Left lung (tissue), 10 donors: ENCODE data around the gene GPSM3. TPM values are rescaled to one million over a fixed set of nuclear protein-coding genes. Genes with fewer than 3 reads are reported as not detected.
"Not testable (repeated sequence)": the region's sequence is repeated elsewhere in the genome, so short reads cannot be mapped to it uniquely, and the experiment has no call there.

Experiments used
- ATAC-seq: fragments of 200-7000 bp; cut with Tn5 transposase; one replicate; pipeline ENCODE4 v1.9.1; 2020; ENCODE audit warnings: moderate library complexity
- DNase-seq, 4 donors: peaks; one replicate each; pipeline ENCODE4 v3.0.0-alpha.2; 2013 to 2020
- H3K27ac ChIP-seq, 2 donors: fragments of 200-600 bp; sonication (generic) in 1 of 2; one replicate each; pipeline versions ENCODE4 v1.5.0 to v1.8.0; 2020 to 2021
- H3K27me3 ChIP-seq, 2 donors: fragments of 200-600 bp; sonication (generic) in 1 of 2; one replicate each; pipeline versions ENCODE4 v1.5.0 to v1.8.0; 2020 to 2021
- H3K36me3 ChIP-seq, 2 donors: fragments of 200-600 bp; sonication (generic) in 1 of 2; one replicate each; pipeline versions ENCODE4 v1.5.0 to v1.8.0; 2020 to 2021
- H3K4me1 ChIP-seq, 2 donors: fragments of 200-600 bp; one replicate each; pipeline ENCODE4 v1.8.0; 2021
- H3K4me3 ChIP-seq, 2 donors: fragments of 200-600 bp; sonication (generic) in 1 of 2; one replicate each; pipeline versions ENCODE4 v1.5.0 to v1.8.0; 2020 to 2021; ENCODE audit warnings: mild to moderate bottlenecking in 1 of 2
- H3K9me3 ChIP-seq, 2 donors: fragments of 200-600 bp; sonication (generic) in 1 of 2; one replicate each; pipeline versions ENCODE4 v1.5.0 to v1.8.0; 2020 to 2021
- intact Hi-C, 2 donors: fragments of 100-400 bp; cut with DNase I; formaldehyde crosslinking; loops; one replicate each; pipeline versions ENCODE4 v1.11.2 to v1.14.2; 2022
- polyA plus RNA-seq, 6 donors: library from polyadenylated mRNA; unstranded; fragments of 120-200 nt; gene quantifications; one replicate each; pipeline ENCODE4 v1.2.1, GENCODE V29; 2013; ENCODE audit not compliant: insufficient read length in 6 of 6
- total RNA-seq, 2 donors: library from RNA; stranded (reverse); fragmentation: NEBNext Ultra II Directional; extraction: Animal tissue kit (Norgen Biotek cat#: 25700); gene quantifications; one replicate each; pipeline ENCODE4 v1.2.1, GENCODE V29; 2021
- TF ChIP-seq, protein P1 (sequence below), 2 donors: fragments of 200-600 bp; sonication (generic) in 1 of 2; IDR thresholded peaks; one replicate each; pipeline versions ENCODE4 v1.5.0 to v1.8.0; 2021; ENCODE audit warnings: antibody characterized with exemption in 2 of 2
- donor health status: DM: no; HTN: yes; CAD: no.
- donor health status: DM: no; HTN: no; CAD: no.

The GPSM3 gene
- total and polyA plus RNA-seq, 8 donors = 15.9 to 81.7 (median 19.2) TPM

DNA sequence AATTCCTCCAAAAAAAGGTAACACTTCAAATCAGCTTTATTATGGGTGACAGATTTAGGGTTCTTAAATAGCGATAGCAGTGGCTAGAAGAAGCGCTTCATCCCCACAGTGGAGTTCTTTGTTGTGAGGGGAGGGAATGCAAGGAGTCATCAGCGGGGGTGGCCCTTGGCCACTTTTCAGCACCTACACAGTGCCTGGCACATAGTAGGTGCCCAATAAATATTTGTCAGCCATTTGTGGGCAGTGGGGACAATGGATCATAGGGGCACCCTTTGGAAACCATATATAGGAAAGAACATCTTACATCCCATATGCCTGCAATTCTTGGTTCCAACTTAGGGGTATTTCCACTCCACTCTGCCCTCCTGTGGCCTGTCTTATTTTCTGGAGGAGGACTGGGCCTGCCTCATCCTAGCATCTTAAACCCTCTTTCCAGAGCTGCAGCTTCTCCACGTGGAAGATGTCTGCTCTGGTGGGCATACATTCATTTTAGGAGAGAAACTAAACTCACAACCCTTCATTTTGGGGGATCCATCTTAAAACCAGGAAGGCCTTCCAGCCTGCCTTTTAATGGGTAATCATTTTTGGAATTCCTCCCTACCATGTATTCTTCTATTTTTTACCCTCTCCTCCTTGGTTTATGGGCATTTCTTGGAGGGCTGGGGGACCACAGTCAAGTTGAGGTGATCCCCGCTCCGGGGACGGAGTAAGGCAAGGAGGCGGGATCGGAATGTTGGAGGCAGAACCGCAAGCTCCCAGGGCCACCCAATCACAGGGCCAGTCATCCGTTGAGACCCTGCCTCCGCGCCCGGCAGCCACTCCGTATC lies 2.6 kb upstream of the GPSM3 start:
- H3K9me3 ChIP-seq = no peaks in the 10 kb centered on the region
- peak in 2 of 4 donors; percentile 42 to 57 for DNase-seq
- peak overlapping the region; percentile 93 to 100 for H3K27ac ChIP-seq
- peaks cover 26 to 70% of the 10 kb centered on the region in 2 donors for H3K4me1 ChIP-seq
- TF ChIP-seq, protein P1, sequence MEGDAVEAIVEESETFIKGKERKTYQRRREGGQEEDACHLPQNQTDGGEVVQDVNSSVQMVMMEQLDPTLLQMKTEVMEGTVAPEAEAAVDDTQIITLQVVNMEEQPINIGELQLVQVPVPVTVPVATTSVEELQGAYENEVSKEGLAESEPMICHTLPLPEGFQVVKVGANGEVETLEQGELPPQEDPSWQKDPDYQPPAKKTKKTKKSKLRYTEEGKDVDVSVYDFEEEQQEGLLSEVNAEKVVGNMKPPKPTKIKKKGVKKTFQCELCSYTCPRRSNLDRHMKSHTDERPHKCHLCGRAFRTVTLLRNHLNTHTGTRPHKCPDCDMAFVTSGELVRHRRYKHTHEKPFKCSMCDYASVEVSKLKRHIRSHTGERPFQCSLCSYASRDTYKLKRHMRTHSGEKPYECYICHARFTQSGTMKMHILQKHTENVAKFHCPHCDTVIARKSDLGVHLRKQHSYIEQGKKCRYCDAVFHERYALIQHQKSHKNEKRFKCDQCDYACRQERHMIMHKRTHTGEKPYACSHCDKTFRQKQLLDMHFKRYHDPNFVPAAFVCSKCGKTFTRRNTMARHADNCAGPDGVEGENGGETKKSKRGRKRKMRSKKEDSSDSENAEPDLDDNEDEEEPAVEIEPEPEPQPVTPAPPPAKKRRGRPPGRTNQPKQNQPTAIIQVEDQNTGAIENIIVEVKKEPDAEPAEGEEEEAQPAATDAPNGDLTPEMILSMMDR (IDR thresholded peaks at IDR 0.05) = no peak
- intact Hi-C loops = no loop called here
- no peaks in the 10 kb centered on the region for H3K27me3 ChIP-seq
- H3K36me3 ChIP-seq = no peaks in the 10 kb centered on the region
- H3K4me3 ChIP-seq = peak overlapping the region; percentile 28 to 66
- ATAC-seq = peak; percentile 7

DNA sequence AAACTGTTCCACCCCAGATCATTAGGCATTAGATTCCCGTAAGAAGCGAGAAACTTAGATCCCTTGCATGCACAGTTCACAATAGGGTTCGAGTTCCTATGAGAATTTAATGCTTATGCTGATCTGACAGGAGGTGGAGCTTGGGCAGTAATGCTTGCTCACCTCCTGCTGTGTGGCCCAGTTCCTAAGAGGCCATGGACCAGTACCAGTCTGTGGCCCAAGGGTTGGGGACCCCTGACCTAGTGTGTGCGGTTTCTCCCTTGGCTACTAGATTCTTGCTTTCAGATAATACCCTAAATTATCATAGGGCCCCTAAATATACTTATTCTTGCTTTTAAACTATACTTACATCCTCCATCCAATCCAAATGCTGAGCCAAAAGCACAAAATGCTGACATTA lies 1.9 kb upstream of the GPSM3 start:
- no peak for DNase-seq
- ATAC-seq = no peak
- H3K4me3 ChIP-seq = peak overlapping the region in 1 of 2 donors; percentile 66
- TF ChIP-seq, protein P1 (IDR thresholded peaks at IDR 0.05) = no peak
- no peaks in the 10 kb centered on the region for H3K27me3 ChIP-seq
- H3K4me1 ChIP-seq = peaks cover 26 to 71% of the 10 kb centered on the region in 2 donors
- peak overlapping the region; percentile 93 to 100 for H3K27ac ChIP-seq
- no peaks in the 10 kb centered on the region for H3K9me3 ChIP-seq
- no peaks in the 10 kb centered on the region for H3K36me3 ChIP-seq
- intact Hi-C loops = no loop called here

DNA sequence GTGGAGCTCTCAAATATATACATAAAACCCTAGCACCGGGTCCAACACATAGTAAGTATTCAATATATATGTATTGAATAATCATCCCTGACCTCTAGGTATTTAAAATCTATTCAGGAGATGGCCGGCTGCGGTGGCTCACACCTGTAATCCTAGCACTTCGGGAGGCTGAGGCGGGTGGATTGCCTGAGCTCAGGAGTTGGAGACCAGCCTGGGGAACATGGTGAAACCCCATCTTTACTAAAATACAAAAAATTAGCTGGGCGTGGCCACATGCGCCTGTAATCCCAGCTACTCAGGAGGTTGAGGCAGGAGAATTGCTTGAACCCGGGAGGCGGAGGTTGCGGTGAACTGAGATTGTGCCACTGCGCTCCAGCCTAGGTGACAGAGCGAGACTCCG lies 653 bp upstream of the GPSM3 start:
- intact Hi-C loops, H3K27me3 ChIP-seq, H3K36me3 ChIP-seq, DNase-seq, ATAC-seq, H3K9me3 ChIP-seq: not testable (repeated sequence)
- peak overlapping the region; percentile 95 to 100 for H3K27ac ChIP-seq
- peak overlapping the region in 1 of 2 donors; percentile 78 for H3K4me3 ChIP-seq
- H3K4me1 ChIP-seq = peaks cover 26 to 84% of the 10 kb centered on the region in 2 donors

- peak overlapping the region; percentile 95 to 100 for H3K27ac ChIP-seq
- peak overlapping the region; percentile 21 to 78 for H3K4me3 ChIP-seq
Measured at GRCh38 chr6:32191696-32192607, 491 bp downstream of the GPSM3 start.

DNA sequence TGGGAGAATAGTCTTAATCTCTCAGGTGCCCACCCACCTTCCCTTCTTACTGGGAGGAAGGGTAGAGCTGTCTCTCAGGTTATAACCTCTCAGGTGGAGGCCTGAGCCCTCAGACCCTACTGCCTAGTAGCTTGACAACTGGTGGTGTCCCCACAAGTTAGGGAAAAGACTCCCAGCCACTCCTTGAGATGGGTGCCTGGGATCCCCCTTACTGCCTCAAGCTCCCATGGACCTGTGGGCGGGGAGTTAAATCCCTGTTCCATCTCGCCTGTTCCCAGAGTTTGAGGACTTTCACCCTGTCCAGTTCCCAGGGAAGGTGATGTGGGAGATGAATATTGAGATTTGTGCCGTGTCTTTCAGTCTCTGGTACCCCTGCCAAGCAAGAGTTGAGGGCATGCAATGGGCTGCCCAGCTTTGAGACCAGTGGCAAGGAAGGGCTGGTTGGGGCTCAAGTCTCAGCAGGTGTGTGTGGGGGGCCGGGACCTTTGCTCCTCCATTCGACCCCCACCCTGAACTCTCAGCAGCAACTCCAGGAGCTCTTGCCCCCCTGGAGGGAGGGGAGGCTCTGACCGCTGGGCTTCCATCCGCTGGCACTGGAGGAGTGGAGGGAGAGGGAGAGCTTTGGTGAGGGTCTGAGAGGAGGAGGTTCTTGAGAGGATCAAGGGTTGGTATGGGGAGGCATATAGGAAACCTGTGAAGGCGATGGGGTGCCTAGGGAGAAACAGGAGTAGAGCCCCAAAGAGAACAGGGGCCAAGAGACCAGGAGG lies 1.3 kb downstream of the GPSM3 start:
- Histone ChIP-seq H3K27ac (peak overlapping the region; percentile 95 to 100), H3K4me1 (peaks cover 17 to 85% of the 10 kb centered on the region in 2 donors), H3K9me3 (no peaks in the 10 kb centered on the region), H3K36me3 (peaks cover 0 to 24% of the 10 kb centered on the region in 2 donors), H3K27me3 (no peaks in the 10 kb centered on the region), H3K4me3 (peak overlapping the region in 1 of 2 donors; percentile 78)
- DNase-seq (no peak), ATAC-seq (no peak)
- TF ChIP-seq, protein P1 (IDR thresholded peaks at IDR 0.05) = no peak
- intact Hi-C loops = no loop called here

More at GRCh38 chr6:32191696-32192607, 491 bp downstream of the GPSM3 start:
- Histone ChIP-seq H3K9me3 (no peaks in the 10 kb centered on the region), H3K4me1 (peaks cover 21 to 84% of the 10 kb centered on the region in 2 donors), H3K36me3 (peaks cover 0 to 16% of the 10 kb centered on the region in 2 donors), H3K27me3 (no peaks in the 10 kb centered on the region)
- DNase-seq (no peak), ATAC-seq (no peak)
- intact Hi-C loops = no loop called here
- TF ChIP-seq, protein P1 (IDR thresholded peaks at IDR 0.05) = no peak
